Diencephalon (tissue), 1 donor: Measurements from ENCODE around the gene GPR15LG. TPM values are rescaled to one million over a fixed set of nuclear protein-coding genes. Genes with fewer than 3 reads are reported as not detected.

ENCODE experiments used
- total RNA-seq: library from RNA; depleted of rRNA; stranded (reverse); fragments of >200 nt; gene quantifications from one replicate; pipeline ENCODE4 v1.2.3, GENCODE V29; 2014

The GPR15LG gene
- not detected for total RNA-seq

GRCh38 chr10:84173501-84173929, at the start of gene GPR15LG:
Gene GPR15LG, plus strand, starts transcription at chr10:84173801. Its CDS starts 51 bp downstream, at chr10:84173852.

GRCh38 chr10:84139126-84140035, 34.2 kb upstream of the GPR15LG start, which contains the start of gene GHITM:
Gene GHITM, plus strand, starts transcription at chr10:84139509. Its CDS starts 1,992 bp downstream, at chr10:84141501.

GRCh38 chr10:84194424-84195043, 20.9 kb downstream of the GPR15LG start, which contains the start of gene CDHR1:
Gene CDHR1, plus strand, starts transcription at chr10:84194537. Its CDS starts 224 bp downstream, at chr10:84194761.

GRCh38 chr10:84225427-84226173, 52.0 kb downstream of the GPR15LG start, which contains the start of gene LRIT2:
Gene LRIT2, minus strand, starts transcription at chr10:84225544. Its CDS starts 24 bp downstream, at chr10:84225520.

Other genes starting within 250 kb of the GPR15LG start
- gene GHITM, start 34.3 kb upstream of the GPR15LG start, total RNA-seq: 185 TPM
- gene CDHR1, start 20.7 kb downstream of the GPR15LG start, total RNA-seq: 5.3 TPM
- gene LRIT2, start 51.7 kb downstream of the GPR15LG start, total RNA-seq: not detected
- not detected for gene LRIT1, start 67.7 kb downstream of the GPR15LG start, total RNA-seq
- gene RGR, start 71.3 kb downstream of the GPR15LG start, total RNA-seq: 1.6 TPM
- 99.2 TPM for gene CCSER2, start 154.8 kb downstream of the GPR15LG start, total RNA-seq